Loucy (cell line): ENCODE measurements around the gene FDX2.

ENCODE experiments used
- CTCF ChIP-seq: fragments of 200-600 bp; sonication (generic); conservative IDR thresholded peaks from 2 replicates; pipeline ENCODE4 v1.5.1; 2014; ENCODE audit warnings: mild to moderate bottlenecking, antibody characterized with exemption, low read length
- EZH2phosphoT487 ChIP-seq: fragments of 200-600 bp; IDR thresholded peaks from 2 replicates; pipeline ENCODE4 v1.6.1; 2018; ENCODE audit warnings: antibody characterized with exemption, mild to moderate bottlenecking, moderate library complexity, borderline replicate concordance

DNA sequence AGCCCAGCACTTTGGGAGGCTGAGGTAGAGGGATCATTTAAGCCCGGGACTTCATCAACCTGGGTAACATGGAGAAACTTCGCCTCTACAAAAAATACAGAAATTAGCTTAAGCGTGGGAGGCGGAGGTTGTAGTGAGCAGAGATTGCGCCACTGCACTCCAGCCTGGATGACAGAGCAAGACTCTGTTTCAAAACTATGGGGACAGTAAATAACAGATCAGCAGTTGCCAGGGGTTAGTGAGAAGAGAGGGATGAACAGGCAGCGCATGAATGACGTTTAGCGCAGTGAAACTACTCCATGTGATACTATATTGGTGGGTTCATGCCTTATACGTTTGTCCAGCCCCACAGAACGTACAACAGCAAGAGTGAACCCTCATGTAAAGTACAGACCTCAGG, 30.7 kb upstream of the FDX2 start:
- TF ChIP-seq CTCF, result no peak
- no peak for TF ChIP-seq EZH2phosphoT487
